ENCODE data around the gene NUP155.
"Not testable (repeated sequence)": the region's sequence is repeated elsewhere in the genome, so short reads cannot be mapped to it uniquely, and the experiment has no call there.

NUP155 gene

GRCh38 chr5:37272511-37272910 is 98.4 kb downstream of the NUP155 start:
- no peak for DNase-seq

DNA sequence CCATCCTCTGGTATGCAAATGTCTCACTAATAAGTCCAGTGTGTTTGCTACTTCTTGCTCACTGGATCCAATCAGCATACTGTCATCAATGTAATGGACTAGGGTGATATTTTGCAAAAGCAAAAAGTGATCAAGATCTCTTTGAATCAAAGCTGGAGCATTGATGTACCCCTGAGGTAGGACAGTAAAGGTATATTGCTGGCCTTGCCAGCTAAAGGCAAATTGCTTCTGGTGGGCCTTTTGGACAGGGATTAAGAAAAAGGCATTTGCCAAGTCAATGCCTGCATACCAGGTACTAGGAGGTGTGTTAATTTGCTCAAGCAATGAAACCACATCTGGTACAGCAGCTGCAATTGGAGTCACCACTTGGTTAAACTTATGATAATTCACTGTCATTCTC is 102.8 kb downstream of the NUP155 start:
- DNase-seq: not testable (repeated sequence)

GRCh38 chr5:37255774-37256358 is 115.0 kb downstream of the NUP155 start:
- DNase-seq: no peak

DNA sequence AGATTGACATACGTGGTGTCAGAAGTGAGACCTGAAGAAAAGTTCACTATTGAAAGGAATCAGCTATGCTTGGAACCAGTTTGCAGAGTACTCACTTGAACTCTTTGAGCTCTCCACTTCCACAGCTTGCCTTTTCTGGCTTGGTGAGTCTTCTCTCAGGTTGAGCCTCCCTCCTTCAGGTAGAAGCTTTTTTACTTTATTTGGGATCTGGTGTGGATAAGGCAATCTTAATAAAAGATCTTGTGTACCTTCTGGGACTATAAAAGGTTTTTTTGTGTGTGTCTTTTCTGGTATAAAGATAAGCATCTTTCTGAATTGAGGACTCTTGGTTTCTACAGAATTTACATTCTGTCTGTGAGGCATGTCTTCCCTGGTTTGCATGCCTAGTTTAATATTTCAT is 116.3 kb downstream of the NUP155 start:
- no peak for DNase-seq

- DNase-seq: no peak
These were observed 119.2 kb downstream of the NUP155 start for GRCh38 chr5:37251665-37252064.

DNA sequence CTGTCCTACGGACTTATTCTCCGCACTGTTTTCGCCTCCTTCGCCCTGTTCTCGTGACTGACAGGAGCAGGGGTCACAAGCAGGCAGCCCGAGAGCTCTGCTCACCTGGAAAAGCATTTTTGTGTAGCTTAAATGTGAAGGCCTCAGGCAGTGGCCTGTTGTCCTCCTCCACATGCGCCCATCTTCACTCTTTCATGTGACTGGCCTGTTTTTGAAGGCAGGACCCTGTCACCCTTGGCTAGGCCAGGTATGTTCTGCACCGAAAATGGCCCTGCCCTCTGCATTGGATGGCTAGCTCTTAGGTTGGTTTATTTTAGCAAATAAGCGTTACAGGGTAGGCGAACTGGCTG is 121.1 kb downstream of the NUP155 start:
- no peak for DNase-seq

DNA sequence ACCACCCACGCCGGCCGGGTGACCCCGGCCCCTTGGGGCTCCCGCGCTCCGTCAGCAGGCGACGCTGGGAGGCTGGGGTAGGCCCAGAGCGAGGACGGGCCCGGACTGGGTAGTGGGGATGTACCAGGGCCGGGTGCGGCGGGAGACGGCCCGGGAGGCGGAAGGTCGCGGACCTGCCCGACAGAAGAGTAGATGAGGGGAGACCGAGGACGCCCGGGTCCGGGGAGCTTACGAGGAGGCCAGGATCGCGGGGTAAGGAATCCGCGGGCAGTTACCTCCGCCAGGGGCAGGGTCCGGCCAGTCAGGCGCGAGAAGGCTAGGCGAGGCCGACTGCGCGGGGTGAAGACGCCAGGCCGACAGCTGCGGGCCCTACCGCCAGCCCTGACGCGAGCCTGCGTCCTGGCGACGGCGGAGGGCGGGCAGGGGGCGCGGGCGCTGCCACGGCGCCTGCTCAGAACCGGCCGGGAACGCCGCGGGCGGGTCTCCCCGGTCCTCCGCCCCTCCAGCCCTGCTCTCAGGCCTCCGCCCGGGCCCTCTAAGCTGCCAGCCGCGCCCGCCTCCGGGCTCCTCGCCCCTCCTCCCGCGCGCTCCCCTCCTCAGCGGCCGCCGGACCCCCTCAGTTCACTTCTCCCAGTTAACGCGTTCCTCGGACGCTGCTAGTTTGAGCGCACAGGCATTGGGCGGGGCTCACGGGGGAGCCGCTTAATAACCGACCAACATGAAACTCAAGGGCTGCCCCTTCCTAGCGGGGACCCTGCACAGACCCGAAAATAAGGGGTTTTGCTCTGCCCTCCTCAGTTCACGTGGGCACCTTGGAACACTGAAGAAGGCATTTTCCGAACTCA is 121.7 kb downstream of the NUP155 start, which contains the start of gene CPLANE1:
TSS of gene CPLANE1 (minus strand) at position 407 of the 845 bp plus-strand sequence. CDS start 1,678 bp downstream, outside the sequence.
- DNase-seq: peak; percentile 58 to 74

DNA sequence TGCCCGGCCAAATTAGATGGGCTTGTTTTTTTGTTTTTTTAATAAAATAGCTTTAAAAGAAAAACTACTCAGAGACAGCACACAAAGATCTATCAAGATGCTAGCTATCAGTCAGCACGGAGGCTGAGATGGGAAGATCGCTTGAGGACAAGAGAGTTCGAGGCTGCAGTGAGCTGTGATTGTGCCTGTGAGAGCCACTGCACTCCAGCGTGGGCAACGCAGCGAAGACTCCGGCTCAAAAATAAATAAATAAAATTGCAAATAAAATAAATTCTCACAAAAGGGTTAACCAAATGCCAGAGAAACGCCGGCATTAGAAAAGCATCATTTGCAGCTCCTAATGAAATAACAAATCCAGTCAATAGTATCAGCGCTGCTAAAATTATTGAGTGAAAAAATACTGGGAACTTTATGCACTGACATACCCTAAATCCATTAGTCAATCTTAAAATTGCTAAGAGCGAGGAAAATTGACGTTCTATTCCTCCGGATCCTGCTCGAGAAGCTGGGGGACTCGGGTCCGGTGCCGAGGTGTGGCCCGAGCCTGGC is 122.4 kb downstream of the NUP155 start:
- DNase-seq: peak in 1 of 2 donors; percentile 4

DNA sequence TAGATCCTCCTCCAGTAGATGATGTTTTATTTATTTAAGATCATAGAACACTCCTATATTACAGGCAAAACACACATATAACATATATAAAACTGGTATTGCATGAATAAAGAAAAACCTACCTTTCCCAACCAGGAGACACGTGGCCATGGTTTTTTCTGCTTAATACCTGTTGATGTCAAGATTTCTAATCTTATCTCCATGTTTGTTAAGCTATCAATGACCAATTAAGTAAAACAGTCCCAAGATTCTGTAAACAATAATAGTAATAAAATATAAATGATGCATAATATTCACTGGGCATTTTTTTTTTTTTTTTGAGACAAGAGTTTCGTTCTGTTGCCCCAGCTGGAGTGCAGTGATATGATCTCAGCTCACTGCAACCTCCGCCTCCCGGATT is 123.4 kb downstream of the NUP155 start:
- DNase-seq: no peak

DNA sequence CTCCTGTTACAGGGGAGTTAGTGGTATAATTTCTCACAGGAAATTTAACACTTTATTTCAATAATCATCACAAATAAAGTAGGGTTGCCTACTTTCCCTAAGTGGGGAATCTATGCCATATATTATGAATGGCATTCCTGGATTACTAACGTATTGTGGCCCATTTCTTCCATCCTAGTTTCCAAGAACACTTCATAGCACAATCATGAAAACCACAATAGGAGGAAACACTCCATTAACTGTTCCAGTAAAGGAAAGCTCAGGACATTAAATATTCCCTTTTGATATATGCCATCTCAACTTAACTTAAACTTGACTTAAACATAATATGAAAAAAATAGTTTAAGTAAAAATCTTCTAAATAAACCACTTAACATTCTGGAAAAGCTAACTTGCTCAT is 123.9 kb downstream of the NUP155 start:
- DNase-seq: no peak

Data from stimulated activated CD4-positive, alpha-beta T cell treated with anti-CD3 and anti-CD28 coated beads, Interleukin-2, amount 100 ng/mL, for 24 hours (primary cell).